ENCODE results near the gene PRKG1. TPM values are rescaled to one million over a fixed set of nuclear protein-coding genes. Genes with fewer than 3 reads are reported as not detected.

The PRKG1 gene
- total and polyA plus RNA-seq, 7 donors: 4.5 to 49.0 (median 31.7) TPM

- no peaks in the 10 kb centered on the region for H3K9me3 ChIP-seq
- no peak overlapping the region for H3K27ac ChIP-seq
- no peak for DNase-seq
- no peaks in the 10 kb centered on the region for H3K4me1 ChIP-seq
- intact Hi-C loops (cut with DNase I): no loop called here
- H3K27me3 ChIP-seq (ENCODE audit: insufficient read depth in 3 of 3, low read length in 2 of 3): no peaks in the 10 kb centered on the region
- ATAC-seq: no peak
- 90 to 99% (median 93%) methylated on average over 2 of the region's 2 CpGs for WGBS, 3 donors
- no peak for TF ChIP-seq CTCF (IDR thresholded peaks at IDR 0.05)
- no peak overlapping the region for H3K4me3 ChIP-seq
- H3K36me3 ChIP-seq (ENCODE audit: insufficient read depth in 1 of 2, low read depth in 1 of 2): no peaks in the 10 kb centered on the region
Measured at GRCh38 chr10:52007091-52007490, 932.8 kb downstream of the PRKG1 start.

DNA sequence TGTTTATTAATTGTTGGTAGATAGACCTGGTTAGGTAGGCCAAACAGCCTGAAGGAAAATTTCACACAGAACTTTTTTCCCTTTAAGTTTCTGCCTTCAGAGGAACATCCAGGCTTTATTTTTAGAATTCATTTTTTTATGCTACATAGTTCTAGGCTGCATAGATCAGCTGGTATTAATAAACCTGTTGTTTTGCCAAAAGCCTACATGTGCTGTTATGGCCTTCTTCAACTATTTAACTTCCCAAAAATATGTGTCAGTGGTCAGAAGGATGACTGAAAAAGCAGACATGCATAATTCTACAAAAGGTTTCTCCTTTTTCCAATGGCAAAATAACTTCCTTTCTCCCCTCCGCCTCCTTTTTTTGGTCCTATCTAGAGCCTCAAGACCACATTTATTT lies 936.8 kb downstream of the PRKG1 start:
- WGBS, 3 donors: 89 to 100% (median 94%) methylated on average over 1 of the region's 1 CpG
- no peak for TF ChIP-seq CTCF (IDR thresholded peaks at IDR 0.05)

GRCh38 chr10:52019077-52019555 lies 944.8 kb downstream of the PRKG1 start:
- H3K4me3 ChIP-seq: no peak overlapping the region
- no peaks in the 10 kb centered on the region for H3K27me3 ChIP-seq (ENCODE audit: insufficient read depth in 3 of 3, low read length in 2 of 3)
- H3K36me3 ChIP-seq (ENCODE audit: insufficient read depth in 1 of 2, low read depth in 1 of 2): no peaks in the 10 kb centered on the region
- H3K27ac ChIP-seq: no peak overlapping the region
- no peaks in the 10 kb centered on the region for H3K9me3 ChIP-seq
- TF ChIP-seq CTCF (IDR thresholded peaks at IDR 0.05): no peak
- DNase-seq: no peak
- 38 to 51% (median 43%) methylated on average over 3 of the region's 3 CpGs for WGBS, 3 donors
- no peaks in the 10 kb centered on the region for H3K4me1 ChIP-seq
- no peak for ATAC-seq
- intact Hi-C loops (cut with DNase I): no loop called here

More for the DNA sequence above, 936.8 kb downstream of the PRKG1 start:
- Histone ChIP-seq H3K27ac (no peak overlapping the region), H3K36me3 (ENCODE audit: insufficient read depth in 1 of 2, low read depth in 1 of 2) (no peaks in the 10 kb centered on the region), H3K9me3 (no peaks in the 10 kb centered on the region), H3K4me1 (no peaks in the 10 kb centered on the region), H3K4me3 (no peak overlapping the region), H3K27me3 (ENCODE audit: insufficient read depth in 3 of 3, low read length in 2 of 3) (no peaks in the 10 kb centered on the region)
- ATAC-seq (no peak), DNase-seq (no peak)
- intact Hi-C loops (cut with DNase I): no loop called here

DNA sequence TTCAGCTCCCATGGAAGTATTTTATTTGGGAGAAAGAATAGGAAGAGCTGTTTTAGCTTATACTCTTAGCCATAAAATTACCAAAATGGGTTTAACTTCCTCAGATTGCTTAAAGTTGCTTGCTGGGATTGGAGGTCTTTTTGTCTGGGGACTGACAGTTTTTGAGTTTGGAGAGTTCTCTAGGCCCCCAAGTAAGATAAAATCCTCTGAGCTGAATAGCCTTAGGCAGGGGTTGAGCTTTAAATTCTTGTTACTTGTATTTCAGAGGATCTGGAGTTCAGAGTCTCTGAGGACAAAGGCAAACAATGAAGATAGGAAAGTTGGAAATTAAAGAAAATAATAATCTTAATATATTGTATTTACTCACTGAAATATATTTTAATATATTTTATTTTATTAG lies 945.4 kb downstream of the PRKG1 start:
- no peak overlapping the region for H3K4me3 ChIP-seq
- no peak overlapping the region for H3K27ac ChIP-seq
- no peaks in the 10 kb centered on the region for H3K9me3 ChIP-seq
- DNase-seq (no peak), ATAC-seq (no peak)
- H3K4me1 ChIP-seq: no peaks in the 10 kb centered on the region
- no peak for TF ChIP-seq CTCF (IDR thresholded peaks at IDR 0.05)
- H3K36me3 ChIP-seq (ENCODE audit: insufficient read depth in 1 of 2, low read depth in 1 of 2): no peaks in the 10 kb centered on the region
- H3K27me3 ChIP-seq (ENCODE audit: insufficient read depth in 3 of 3, low read length in 2 of 3): no peaks in the 10 kb centered on the region
- intact Hi-C loops (cut with DNase I): no loop called here

DNA sequence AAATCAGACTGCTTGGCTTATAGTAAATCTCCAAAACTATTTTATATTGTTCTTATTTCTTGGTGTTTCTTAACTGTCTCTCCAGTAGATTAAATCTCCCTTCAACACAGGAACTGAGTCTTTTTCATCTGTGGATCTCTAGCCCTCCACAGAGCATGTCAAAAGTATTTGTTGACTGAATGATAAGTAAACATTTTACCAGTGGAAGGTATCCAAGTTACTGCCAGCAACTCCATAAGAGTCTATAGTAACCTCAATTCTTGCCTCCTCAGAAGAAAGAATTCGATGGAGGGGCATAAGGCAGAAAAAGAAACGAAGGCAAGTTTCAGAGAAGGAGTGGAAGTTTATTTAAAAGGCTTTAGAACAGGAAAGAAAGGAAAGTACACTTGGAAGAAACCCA lies 945.9 kb downstream of the PRKG1 start:
- whole genome bisulfite sequencing, 3 donors: 72 to 78% (median 76%) methylated on average over 2 of the region's 2 CpGs
- Histone ChIP-seq H3K4me3 (no peak overlapping the region), H3K27ac (no peak overlapping the region), H3K27me3 (ENCODE audit: insufficient read depth in 3 of 3, low read length in 2 of 3) (no peaks in the 10 kb centered on the region), H3K36me3 (ENCODE audit: insufficient read depth in 1 of 2, low read depth in 1 of 2) (no peaks in the 10 kb centered on the region), H3K9me3 (no peaks in the 10 kb centered on the region), H3K4me1 (no peaks in the 10 kb centered on the region)
- no peak for ATAC-seq
- no peak for DNase-seq
- intact Hi-C loops (cut with DNase I): no loop called here
- TF ChIP-seq CTCF (IDR thresholded peaks at IDR 0.05): no peak
